ENCODE data around the gene DLK1. TPM values are rescaled to one million over a fixed set of nuclear protein-coding genes. Genes with fewer than 3 reads are reported as not detected.

Gene DLK1
- total RNA-seq, 2 donors from 2014 or later: not detected

DNA sequence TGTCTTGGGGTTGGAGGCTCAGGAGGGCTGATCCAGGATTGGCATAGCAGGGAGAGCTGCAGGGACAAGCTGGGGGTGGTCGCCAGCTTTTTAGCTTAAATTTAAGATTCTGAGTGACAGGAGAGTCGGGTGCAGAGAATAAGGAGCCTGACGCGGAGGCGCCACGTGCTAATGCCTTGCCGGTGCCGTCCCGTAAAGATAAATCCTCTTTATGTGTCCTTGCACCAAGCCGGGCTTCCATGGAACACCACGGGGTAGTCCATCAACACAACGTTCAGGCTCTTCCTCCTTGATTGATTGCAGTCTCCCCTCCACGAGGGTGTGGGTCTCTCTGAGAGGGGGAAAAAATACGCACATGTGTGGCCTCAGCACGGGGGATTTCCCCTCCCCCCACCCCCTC lies 3.9 kb downstream of the DLK1 start:
- DNase-seq: no peak
- ATAC-seq: no peak

DNA sequence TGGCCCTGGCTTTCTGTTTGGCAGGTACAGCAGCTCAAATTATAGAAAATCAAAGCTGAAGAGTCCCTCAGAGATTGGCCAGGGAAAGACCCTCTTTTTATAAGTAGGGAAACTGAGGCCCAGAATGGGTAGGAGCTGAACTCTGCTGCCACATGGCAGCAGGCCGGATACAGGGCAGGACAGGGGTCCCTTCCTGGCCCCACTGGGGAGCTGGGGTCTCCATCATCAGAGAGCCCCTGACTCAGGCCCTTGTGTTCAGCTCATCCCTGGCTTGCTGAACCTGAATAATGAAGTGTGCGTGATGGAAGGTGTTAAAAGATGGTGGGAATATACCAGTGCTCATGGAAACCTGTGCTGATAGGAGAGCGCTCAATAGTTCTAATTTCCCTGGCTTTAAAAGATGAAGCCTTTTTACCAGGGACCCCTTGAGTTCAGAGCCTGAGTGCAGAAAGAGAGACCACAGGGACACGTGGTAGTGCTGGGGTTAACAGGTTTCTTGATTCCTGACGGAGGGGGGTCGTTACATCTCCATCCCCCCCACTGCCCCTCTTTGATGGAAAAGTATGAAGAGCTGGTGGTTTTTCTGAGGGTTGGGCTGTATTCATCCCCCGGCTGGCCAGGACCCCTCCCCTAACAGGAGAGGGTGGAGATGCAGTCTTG lies 4.4 kb downstream of the DLK1 start:
- ATAC-seq (no peak), DNase-seq (no peak)
- intact Hi-C loops (cut with DNase I, micrococcal nuclease): no loop called here

More for the DNA sequence above, 3.9 kb downstream of the DLK1 start:
- intact Hi-C loops (cut with DNase I, micrococcal nuclease): no loop called here

DNA sequence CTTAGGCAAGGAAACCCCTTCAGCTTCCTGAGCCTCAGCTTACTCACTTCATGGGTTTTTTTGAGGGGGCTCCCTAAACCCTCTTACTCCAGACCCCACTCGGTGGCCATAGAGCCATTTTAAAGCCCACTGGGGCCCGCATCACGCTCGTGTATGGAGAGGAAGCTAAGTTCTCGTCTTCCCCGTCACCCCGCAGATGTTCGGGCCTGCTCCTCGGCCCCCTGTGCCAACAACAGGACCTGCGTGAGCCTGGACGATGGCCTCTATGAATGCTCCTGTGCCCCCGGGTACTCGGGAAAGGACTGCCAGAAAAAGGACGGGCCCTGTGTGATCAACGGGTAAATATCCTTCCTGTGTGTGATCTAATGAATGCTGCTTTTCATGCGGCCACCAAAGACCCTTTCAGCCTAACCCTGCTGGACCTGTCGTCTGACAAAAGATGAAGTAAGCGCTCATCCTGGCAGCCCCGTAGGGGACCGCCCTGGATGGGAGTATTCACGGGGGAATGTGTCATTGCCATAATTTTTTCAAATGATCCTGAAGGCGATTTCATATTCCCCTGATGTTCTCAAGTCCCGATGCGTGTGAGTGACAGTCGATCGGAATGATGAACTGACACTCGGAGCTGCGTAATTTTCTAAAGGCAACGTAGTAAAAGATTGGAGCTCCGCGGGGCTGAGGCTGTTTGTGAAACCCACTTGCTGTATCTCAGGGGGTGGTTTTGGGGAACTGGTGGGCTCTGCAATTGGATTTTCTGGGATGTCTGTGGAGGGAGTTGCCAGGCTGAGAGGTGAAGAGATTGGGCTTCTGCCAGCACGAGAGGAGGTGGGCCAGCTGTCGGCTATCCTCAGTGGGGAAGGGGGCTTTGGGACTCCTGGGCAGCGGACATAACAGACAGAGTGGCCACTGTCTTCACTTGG lies 5.4 kb downstream of the DLK1 start:
- ATAC-seq (no peak), DNase-seq (no peak)
- intact Hi-C loops (cut with DNase I, micrococcal nuclease): no loop called here

DNA sequence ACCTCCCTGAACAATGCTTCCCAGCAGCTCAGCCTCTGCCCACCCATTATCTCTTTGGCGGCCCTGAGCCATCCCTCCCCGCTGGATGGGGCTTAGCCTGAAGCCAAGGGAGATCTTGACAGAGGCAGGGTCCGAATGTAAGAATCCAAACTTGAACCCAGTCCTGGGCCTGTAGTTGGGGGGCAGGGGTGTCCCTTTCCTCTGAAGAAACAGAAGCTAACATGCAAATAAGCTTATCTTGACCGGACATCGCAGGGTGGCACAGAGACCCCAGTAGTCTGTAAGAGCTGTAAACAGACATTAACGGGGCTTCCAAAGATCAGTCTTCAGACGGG lies 6.0 kb downstream of the DLK1 start:
- DNase-seq (no peak), ATAC-seq (no peak)
- intact Hi-C loops (cut with DNase I, micrococcal nuclease): no loop called here

DNA sequence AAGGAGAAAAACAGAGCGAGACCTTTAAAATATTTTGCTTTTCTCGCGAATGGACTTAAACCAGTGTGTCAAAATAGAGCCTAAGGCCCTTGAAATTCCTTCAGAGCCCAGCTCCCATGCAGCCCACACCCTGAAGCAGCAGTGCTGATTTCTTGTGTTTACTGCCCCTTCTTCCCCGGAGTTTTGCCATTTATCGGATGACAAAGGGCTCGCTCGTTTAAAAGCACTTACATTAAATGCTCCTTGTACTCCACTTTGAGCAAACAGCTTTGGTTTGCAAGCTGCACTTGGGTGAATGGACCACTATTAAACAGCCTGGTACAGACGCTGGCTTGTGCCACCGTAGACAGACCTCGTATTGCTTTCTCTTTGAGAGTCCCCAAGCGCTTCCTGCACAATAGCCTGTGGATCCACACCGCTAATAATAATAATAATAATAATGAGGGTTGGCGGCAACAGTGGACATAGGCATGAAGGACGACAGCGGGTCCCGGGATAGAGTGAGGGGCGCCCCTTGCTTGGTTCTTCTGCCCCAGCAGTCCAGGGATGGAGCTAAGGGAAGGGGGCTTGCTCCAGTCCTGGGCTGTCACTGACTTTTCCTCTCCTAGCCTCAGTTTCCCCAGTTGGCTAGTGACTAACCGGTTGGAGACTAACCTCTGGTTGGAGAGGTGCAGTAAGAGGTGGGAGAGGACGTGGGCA lies 6.6 kb downstream of the DLK1 start:
- intact Hi-C loops (cut with DNase I, micrococcal nuclease): no loop called here
- DNase-seq (no peak), ATAC-seq (no peak)

DNA sequence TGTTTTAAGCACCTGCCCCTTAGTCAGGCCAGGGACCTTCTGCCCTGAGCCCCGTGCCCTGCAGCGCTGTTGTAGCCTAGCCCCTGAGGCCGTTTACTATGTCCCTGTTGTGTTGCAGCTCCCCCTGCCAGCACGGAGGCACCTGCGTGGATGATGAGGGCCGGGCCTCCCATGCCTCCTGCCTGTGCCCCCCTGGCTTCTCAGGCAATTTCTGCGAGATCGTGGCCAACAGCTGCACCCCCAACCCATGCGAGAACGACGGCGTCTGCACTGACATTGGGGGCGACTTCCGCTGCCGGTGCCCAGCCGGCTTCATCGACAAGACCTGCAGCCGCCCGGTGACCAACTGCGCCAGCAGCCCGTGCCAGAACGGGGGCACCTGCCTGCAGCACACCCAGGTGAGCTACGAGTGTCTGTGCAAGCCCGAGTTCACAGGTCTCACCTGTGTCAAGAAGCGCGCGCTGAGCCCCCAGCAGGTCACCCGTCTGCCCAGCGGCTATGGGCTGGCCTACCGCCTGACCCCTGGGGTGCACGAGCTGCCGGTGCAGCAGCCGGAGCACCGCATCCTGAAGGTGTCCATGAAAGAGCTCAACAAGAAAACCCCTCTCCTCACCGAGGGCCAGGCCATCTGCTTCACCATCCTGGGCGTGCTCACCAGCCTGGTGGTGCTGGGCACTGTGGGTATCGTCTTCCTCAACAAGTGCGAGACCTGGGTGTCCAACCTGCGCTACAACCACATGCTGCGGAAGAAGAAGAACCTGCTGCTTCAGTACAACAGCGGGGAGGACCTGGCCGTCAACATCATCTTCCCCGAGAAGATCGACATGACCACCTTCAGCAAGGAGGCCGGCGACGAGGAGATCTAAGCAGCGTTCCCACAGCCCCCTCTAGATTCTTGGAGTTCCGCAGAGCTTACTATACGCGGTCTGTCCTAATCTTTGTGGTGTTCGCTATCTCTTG lies 7.6 kb downstream of the DLK1 start:
- DNase-seq: no peak
- intact Hi-C loops (cut with DNase I, micrococcal nuclease): no loop called here
- ATAC-seq: no peak

DNA sequence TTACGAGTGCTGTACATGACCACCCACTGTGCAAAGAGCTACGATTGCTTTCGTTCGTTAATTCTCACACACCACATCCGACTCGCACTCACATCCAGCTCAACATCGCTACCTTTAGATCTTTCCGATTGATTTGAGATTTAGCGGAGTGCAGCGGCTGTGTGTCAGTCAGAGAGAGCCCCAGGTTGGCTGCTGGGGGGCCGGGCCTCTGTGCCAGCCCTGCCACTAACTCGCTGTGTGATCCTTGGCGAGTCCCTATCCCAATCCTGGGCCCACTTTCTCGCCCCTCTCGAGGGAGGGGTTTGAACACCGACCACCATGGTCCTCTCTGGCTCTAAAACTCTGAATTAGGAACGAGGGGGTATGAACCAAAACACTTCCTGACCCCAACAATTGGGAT lies 8.6 kb downstream of the DLK1 start:
- no peak for DNase-seq
- no peak for ATAC-seq
- intact Hi-C loops (cut with DNase I, micrococcal nuclease): no loop called here

DNA sequence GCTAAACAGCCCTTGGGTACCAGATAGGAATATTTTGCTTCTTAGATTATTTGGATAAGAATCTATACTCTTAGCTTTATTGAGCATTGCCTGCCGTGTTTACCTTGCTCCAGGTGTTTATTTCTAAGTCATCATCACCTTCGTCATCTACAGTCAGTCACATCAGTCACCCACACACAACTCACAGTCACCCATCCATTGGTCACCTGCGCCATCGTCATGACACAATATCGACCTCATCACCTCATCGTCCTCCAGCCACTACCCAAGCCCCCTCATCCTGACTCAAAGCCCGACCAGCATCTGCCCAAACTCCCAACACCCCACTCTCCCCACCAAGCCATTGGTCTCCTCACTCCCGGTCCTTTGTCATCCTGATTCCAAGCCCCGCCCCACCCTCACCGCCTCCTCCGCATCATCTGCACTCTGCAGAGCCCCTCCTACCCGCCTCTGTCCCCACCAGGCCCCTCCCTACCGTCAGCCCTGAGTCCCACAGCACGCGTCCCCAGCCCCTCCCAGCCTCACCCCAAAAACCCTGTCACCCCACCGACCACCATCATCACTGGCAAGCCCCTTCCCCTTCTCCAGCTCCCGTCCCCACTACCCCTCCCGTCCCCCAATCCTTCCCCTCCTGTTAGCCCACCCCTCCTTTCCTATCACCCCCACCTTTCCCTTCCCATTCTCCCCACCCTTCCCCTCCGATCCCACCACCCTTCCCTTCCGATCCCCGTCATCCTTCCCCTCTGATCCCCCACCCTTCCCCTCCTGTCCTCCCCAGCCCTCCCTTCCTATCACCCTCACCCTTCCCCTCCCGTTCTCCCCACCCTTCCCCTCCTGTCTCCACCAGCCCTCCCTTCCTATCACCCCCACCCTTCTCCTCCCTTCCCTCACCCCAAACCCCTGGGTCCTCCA lies 9.8 kb downstream of the DLK1 start:
- intact Hi-C loops (cut with DNase I, micrococcal nuclease): no loop called here
- ATAC-seq (no peak), DNase-seq (no peak)

DNA sequence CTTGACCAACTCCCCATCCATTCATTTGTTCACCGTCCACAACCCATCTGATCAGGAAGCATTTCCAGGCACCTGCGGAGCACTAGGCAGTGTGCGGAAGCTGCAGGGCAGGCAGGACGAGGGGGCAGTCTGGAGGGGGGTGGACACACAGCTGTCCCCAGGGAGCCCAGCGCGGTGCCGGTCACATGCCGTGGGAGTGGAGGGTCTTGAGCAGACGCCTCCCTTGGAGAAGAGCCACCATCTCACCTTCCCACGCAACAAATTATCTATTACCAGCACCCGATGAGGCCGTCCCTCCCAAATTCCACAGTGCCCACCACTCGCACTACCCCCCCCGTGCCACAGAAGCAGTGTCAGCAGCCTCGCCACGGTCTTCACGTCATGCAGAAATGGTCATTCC lies 10.8 kb downstream of the DLK1 start:
- intact Hi-C loops (cut with DNase I, micrococcal nuclease): no loop called here
- no peak for ATAC-seq

DNA sequence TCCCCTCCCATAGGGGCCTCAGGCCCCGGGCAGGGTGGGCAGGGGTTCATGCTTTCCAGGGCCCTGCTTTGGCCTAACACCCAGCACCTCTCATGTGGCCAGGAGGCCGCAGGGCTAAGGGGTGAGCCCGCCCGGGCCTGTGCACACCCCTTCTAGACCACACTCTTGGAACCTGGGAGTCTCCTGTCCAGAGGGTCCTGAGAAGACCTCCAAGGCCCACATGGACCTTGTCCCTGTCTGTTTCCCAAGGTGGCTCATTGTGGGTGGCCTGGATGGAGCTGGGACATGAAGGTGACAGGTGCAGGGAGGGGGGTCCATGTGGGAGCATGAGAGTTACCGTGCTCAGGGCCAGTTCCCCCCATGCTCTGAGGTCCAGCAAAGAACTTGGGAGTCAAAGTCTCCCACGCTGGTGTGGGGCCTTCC lies 11.6 kb downstream of the DLK1 start:
- intact Hi-C loops (cut with DNase I, micrococcal nuclease): no loop called here
- ATAC-seq (no peak), DNase-seq (no peak)

More for the DNA sequence above, 10.8 kb downstream of the DLK1 start:
- DNase-seq: no peak

DNA sequence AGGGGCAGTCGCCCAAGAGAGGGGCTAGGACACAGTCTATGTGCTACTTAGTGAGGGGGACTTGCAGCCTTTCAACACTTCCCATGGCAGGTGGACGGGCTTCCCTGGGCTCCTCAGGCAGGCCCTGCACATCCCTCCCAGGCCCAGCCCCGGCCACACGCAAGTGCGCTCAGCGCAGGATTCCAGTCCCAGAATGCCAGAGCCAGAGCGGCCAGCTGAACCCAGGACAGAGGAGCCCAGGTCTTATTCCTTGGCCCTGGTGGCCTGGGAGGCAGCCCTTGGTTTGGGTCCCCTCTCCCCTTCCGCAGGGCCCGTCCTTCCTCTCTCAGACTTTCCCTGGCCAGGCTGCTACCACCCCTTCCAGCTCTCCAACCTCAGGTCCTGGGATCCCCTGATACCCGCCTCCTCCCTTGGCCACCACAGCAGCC lies 12.0 kb downstream of the DLK1 start:
- intact Hi-C loops (cut with DNase I, micrococcal nuclease): no loop called here
- DNase-seq (no peak), ATAC-seq (no peak)

DNA sequence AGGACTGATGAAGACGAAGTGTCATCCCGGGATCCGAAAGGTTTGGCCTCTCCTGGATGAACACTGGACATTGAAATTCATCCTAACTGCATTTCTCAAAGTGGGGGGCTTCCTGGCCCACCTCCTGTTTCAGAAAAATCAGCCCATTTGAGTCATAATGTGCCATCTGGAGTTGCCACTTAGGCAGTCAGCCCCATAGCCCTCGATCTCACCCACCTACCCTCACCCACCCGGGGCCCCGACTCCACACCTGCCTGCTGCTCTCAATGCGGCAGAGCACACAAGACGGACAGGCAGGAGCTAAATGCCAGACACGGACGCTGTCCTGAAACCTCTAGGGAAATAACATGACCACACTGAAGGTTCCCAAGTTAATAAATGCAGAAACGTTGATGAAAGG lies 12.6 kb downstream of the DLK1 start:
- no peak for ATAC-seq
- no peak for DNase-seq
- intact Hi-C loops (cut with DNase I, micrococcal nuclease): no loop called here

DNA sequence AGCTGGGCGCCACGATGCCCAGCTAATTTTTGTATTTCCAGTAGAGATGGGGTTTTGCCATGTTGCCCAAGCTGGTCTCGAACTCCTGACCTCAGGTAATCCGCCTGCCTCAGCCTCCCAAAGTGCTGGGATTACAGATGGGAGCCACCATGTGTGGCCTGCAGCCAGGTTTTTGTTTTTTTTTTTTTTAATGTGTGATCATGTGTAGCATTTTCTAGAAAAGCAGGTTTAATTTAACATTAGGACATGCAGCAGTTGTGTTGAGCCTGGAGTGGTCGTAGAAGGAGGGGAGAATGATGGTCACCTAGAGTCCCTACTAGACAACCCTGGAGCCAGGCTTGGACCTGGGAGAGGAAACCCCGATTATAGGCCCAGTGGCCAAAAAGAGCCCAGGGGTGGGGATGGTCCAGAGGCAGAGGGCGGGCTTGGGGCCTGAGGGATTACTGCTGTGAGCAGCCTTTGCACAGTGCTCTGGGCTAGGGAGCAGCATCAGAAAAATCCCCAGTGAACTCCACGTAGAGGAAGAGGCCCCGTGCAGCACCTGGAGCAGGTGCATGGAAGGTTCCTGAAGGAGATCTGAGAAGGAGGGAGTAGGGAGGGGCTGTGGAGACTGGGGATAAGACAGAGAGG lies 13.6 kb downstream of the DLK1 start:
- intact Hi-C loops (cut with DNase I, micrococcal nuclease): no loop called here
- no peak for DNase-seq
- no peak for ATAC-seq

DNA sequence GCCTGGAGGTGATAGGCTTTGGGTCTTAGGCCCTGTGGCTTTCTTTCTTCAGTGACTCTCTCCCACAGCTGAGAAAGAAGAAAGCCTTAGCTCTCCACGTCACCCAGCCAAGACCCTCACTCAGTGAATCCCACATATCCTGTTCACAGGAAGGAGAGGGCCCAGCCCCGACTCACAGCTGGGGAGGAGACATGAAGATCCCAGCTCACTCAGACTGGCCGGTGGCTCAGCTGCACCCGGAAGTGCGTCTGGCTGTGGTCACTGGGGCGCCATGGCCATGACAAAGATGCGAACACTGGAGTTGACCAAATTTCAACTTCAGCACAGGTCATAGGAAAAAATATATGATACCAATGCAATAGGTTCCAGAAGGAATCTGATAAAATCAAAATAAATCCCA lies 14.2 kb downstream of the DLK1 start:
- ATAC-seq (no peak), DNase-seq (no peak)

DNA sequence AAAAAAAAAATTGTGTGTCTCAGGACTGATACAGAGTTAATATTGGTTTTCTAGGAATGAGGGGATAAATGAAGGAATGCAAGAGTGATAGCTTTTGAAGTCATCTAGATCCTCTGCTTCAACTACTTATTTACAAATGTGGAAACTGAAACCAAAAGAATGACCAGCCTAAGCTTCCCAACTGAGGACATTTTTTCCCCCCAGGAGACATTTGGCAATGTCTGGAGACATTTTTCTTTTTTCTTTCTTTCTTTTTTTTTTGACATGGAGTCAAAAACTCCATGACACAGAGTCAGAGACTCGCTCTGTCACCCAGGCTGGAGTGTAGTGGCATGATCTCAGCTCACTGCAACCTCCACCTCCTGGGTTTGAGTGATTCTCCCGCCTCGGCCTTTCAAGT lies 15.3 kb downstream of the DLK1 start:
- no peak for ATAC-seq

More for the DNA sequence above, 14.2 kb downstream of the DLK1 start:
- intact Hi-C loops (cut with DNase I, micrococcal nuclease): no loop called here

DNA sequence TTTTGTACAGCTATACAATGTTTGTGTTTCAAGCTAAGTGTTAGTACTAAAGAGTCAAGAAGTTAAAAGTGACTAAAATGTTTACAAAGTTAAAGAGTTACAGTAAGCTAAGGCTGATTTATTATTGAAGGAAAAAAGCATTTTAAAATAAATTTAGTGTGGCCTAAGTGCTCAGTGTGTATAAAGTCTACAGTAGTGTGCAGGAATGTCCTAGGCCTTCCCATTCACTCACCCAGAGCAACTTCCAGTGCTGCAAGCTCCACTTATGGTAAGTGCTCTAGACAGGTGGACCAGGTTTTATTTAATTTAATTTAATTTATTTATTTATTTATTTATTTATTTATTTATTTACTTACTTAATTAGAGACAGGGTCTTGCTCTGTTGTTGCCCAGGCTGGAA lies 19.6 kb downstream of the DLK1 start:
- DNase-seq (no peak), ATAC-seq (no peak)
- intact Hi-C loops (cut with DNase I, micrococcal nuclease): no loop called here

More for the DNA sequence above, 15.3 kb downstream of the DLK1 start:
- DNase-seq: no peak
- intact Hi-C loops (cut with DNase I, micrococcal nuclease): no loop called here

DNA sequence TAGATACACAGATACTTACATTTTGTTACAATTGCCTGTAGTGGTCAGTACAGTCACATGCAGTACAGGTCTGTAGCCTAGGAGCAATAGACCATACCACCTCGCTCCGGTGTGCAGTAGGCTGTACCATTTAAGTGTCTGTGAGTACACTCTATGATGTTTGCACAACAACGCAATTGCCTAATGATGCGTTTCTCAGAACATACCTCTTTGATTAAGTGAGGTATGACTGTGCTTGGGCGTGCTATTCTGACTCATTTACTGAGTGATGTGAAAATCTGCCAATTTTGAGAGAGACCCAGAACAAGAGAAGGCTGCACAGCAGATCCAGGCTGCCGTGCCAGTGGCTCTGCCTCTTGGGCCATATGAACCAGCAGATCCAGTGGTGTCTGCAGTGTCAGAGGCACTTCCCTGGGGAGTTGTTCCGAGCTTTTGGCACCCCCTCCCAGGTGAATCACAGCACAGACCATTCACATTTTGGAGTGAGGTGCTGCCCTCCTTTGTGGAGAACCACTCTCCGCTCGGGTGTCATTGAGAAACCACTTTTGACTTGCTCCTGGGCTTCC lies 20.4 kb downstream of the DLK1 start:
- intact Hi-C loops (cut with DNase I, micrococcal nuclease): no loop called here
- ATAC-seq: no peak
- DNase-seq: no peak

Data from left colon (tissue), 2 donors.